ENCODE results near the gene SLC37A1.

The SLC37A1 gene

GRCh38 chr21:42558368-42558767, 44.7 kb downstream of the SLC37A1 start:
- in situ Hi-C loops (cut with MboI; ENCODE audit: low sequenced_read_pairs), result no loop called here

DNA sequence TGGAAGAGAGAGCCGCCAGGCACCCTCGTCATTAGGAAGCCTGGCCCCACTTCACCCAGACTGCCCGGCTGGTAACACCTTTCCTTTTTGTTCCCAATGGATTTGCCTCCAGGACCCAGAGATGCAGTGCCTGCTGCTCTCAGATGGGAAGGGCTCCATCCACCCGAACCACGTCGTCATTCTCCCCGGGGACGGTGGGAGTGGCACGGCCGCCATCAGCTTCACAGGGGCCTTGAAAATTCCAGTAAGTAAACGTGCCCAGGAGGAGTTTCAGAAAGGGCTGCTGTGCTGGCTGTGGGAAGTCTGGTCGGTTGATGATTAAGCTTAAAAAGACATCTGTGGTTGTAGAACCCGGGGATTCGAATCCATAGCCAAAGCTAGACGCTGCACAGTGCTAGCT, 45.2 kb downstream of the SLC37A1 start:
- in situ Hi-C loops (cut with MboI; ENCODE audit: low sequenced_read_pairs), result no loop called here

DNA sequence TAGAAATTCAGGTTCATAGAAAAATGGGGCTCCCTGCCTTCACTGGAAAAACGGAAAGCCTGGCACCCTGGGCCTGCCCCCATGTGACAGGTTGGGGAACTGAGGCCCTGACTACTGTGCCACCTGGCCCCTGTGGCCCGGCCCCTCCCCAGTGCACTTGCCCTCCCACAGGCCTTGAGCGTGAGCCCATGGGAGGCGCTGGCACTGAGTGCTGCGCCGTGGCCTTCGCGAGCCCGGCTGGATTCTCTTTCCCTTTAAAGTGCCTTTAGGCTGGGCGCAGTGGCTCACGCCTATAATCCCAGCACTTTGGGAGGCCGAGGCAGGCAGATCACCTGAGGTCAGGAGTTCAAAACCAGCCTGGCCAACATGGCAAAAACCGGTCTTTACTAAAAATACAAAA, 45.7 kb downstream of the SLC37A1 start:
- in situ Hi-C loops (cut with MboI; ENCODE audit: low sequenced_read_pairs), result no loop called here

- in situ Hi-C loops (cut with MboI; ENCODE audit: low sequenced_read_pairs), result no loop called here
Observed at GRCh38 chr21:42560517-42561179, 47.0 kb downstream of the SLC37A1 start.

GRCh38 chr21:42561762-42562650, 48.4 kb downstream of the SLC37A1 start:
- in situ Hi-C loops (cut with MboI; ENCODE audit: low sequenced_read_pairs), result no loop called here

DNA sequence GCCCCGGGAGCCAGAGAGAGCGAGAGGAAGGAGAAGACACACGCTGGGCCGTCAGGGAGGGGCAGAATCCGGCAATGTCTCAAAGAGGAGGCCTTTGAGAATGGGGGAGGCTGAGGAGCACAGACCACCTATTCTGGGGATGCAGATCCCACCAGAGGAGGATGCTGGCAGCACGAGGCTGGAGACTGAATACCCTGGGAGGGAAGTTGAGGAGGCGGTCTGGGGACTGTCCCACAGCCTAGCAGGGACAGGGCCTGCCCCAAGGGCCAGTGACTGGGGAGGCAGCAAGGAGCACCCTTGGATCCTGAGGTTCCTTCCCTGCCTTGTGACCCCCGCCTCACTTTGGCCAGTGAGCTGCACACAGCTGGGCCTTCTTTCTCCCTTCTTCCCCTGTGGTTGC, 49.2 kb downstream of the SLC37A1 start:
- in situ Hi-C loops (cut with MboI; ENCODE audit: low sequenced_read_pairs), result no loop called here

GRCh38 chr21:42563261-42563660, 49.6 kb downstream of the SLC37A1 start:
- in situ Hi-C loops (cut with MboI; ENCODE audit: low sequenced_read_pairs), result no loop called here

DNA sequence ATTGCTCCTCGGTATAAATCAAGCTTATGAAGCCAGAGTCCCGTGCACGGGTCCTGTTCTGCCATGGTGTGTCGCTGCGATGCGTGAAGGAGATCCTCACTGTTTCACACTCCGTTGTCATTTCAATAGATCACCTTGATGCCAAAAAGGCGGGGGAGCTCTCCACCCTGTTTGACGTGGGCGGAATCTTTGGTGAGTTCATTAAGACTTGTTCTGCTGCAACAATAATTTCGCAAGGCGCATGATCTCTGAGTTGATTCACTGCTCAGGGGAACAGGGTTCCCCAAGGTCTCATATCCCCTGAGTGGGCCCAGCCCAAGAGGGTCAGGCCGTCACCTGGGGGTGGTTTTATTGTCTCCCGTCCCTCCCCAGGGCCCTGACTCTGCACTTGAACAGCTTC, 50.0 kb downstream of the SLC37A1 start:
- in situ Hi-C loops (cut with MboI; ENCODE audit: low sequenced_read_pairs), result no loop called here

- in situ Hi-C loops (cut with MboI; ENCODE audit: low sequenced_read_pairs), result no loop called here
Observed at GRCh38 chr21:42564561-42564971, 50.9 kb downstream of the SLC37A1 start.

DNA sequence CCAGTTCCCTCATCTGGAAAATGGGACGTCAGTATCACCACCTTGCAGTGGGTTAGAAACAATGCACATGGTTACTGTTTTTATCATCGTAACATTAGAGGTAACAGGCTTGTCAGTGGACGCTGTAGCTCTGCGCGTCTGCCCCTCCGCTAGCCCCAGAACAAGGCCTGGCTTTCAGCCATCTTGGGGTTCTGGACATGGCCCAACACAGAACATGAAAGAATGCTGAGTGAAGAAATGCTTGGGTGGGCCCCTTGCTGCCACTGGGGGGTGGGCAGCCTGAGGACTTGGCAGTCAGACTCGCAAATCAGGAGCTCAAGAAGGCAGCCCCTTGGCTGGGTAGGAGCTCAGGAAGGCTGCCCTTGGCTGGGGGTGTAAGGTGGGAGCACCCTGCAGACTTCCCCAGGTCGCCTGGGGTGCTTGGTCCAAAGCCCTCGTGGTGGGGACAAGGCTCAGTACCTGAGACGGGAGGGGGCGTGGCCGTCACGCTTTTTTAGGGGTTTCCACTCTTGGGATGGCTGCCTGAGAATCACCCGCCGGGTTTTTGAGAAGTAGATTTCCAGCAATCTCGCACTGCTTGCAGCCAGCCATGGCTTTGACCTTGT, 51.7 kb downstream of the SLC37A1 start:
- in situ Hi-C loops (cut with MboI; ENCODE audit: low sequenced_read_pairs), result no loop called here

DNA sequence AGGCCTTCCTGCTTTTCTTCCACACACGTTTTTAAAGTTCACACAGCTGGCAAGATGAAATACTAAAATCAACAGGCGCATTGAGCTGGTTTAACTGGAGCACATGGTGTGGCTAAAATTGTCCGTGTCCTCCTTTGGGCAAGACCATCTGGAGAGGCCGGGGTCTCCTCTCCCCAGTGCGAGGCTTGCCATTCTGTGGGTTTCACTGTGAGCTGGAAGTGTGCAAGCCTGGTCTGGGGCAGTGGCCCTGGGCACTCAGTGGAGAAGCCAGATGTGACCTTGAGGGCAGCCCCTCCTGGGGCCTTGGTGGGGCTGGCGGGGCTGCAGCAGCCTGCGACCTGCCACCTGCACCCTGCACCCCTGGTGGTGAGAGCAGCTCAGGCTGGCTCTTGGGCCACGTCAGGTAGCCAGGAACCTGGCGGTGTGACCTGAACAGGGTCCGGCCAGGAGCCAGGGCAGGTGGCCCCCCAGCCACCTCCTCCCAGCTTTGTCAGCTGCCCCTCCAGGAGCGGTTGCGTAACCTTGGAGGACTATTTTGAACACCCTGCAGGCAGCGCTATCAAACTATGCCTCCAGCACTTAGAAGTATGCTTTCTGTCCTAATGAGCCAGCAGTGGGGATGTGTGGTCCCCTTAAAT, 52.4 kb downstream of the SLC37A1 start:
- in situ Hi-C loops (cut with MboI; ENCODE audit: low sequenced_read_pairs), result no loop called here

DNA sequence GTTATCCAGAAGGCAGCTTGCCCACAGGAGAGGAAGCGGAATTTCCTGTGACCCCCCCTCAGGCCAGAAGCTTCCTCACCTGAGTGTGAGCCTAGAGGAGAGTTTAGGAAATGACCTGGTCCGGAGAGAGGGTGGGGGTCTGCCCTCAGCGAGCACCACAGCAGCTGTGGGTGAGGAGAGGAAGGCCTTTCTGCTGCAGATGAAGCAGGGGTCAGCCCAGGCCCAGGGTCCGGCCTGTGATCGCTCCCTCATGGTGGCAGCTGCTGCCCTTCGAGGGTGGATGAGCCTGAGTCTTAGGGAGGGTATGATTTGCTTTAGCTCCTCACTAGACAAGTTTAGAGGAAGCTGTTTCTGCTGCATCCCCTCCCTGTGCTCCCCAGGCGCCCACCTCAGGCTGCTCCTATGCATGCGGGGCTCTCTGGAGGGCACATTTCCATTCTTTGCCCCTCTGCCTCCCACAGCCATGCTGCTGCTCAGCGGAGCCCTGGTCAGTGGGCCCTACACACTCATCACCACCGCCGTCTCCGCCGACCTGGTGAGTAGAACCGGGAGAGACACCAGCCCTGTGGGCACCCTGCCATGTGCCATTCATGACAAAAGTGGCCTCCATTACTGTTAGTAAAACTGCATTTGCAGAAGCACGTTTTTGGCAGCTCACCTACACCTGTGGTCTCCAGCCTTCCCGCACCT, 53.0 kb downstream of the SLC37A1 start:
- in situ Hi-C loops (cut with MboI; ENCODE audit: low sequenced_read_pairs), result no loop called here

GRCh38 chr21:42567214-42567555, 53.5 kb downstream of the SLC37A1 start:
- in situ Hi-C loops (cut with MboI; ENCODE audit: low sequenced_read_pairs), result no loop called here

- in situ Hi-C loops (cut with MboI; ENCODE audit: low sequenced_read_pairs), result no loop called here
Observed at GRCh38 chr21:42567861-42568260, 54.2 kb downstream of the SLC37A1 start.

DNA sequence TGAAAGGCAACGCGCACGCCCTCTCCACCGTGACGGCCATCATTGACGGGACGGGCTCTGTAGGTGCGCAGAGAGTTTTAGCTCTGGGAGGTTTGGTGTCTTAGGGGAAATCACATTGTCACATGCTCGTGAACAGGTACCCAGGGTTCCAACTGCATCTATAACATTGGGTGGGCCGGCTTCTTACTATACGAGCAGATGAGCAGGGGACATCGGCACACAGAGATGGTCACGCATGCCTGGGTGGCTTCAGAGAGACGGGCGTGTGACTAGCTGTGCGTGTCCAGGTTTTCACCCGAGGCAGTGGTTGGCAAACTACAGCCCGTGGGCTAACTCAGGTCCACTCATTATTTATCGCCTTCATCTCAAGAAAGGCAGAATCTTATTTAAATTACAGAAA, 54.7 kb downstream of the SLC37A1 start:
- in situ Hi-C loops (cut with MboI; ENCODE audit: low sequenced_read_pairs), result no loop called here

- in situ Hi-C loops (cut with MboI; ENCODE audit: low sequenced_read_pairs), result no loop called here
Observed at GRCh38 chr21:42568866-42569731, 55.4 kb downstream of the SLC37A1 start.

- in situ Hi-C loops (cut with MboI; ENCODE audit: low sequenced_read_pairs), result no loop called here
Observed at GRCh38 chr21:42569732-42570301, 56.2 kb downstream of the SLC37A1 start.

GRCh38 chr21:42570362-42570761, 56.7 kb downstream of the SLC37A1 start:
- in situ Hi-C loops (cut with MboI; ENCODE audit: low sequenced_read_pairs), result no loop called here

DNA sequence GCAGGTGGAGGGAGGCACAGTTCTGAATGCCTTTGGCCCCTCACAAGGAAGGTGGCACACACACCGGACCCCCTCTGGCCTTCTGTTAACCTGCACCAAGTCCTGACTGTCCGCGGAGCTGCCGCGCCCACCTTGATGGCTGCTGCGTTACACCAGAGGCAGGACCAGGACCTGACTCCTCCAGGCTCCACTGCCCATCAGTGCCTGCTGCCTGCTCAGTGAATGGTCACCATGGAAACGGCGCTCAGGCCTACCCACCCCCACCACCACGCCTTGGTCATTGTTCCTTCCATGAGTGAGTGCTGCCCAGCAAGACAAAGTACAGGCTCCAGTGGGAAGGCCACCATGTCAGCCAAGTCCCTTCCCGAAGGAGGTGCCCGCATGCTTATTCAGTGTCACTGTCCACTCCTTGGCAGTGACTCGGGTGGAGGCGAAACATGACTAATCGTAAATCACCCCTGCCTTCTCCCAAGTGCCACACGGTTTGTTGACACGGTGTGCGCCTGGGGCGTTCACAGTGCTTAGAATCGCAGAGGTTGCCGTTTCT, 57.3 kb downstream of the SLC37A1 start:
- in situ Hi-C loops (cut with MboI; ENCODE audit: low sequenced_read_pairs), result no loop called here
